Measurements from ENCODE around the gene FAM72B. TPM values are rescaled to one million over a fixed set of nuclear protein-coding genes. Genes with fewer than 3 reads are reported as not detected.
"Not testable (repeated sequence)": the region's sequence is repeated elsewhere in the genome, so short reads cannot be mapped to it uniquely, and the experiment has no call there.

Gene FAM72B
- total and polyA plus RNA-seq, 12 donors: 0.13 to 1.1 (median 0.34) TPM; not detected in 5

DNA sequence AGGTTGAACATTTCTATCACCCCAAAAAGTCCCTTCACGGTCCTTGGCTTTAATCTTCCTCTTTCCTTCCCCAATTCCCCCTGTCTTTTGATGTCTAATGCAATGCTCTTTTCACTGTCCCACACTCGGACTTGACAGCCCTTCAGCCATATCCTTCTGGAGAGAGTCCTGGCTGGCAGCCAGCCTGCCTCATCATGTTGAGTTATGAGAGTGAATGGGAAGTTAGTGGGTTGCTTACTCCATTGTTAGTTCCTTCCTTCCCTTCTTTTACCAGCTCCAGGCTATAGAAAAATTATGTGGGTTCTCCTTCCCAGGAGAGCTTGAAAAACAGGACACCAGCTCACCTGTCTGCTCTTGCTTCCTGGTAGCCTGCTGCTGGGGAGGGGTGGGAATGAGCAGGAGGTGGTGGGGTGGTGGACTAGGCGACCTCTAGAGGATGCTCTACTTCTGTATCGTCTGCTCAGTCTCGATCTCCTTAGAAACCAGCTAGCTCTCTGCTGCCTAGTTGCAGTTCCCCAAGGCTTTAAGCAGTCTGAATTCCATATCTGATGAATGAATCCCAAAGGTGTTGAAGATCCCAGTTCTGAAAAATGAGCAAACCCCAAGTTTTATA, 30.5 kb upstream of the FAM72B start:
- H3K36me3 ChIP-seq; H3K27ac ChIP-seq; H3K9me3 ChIP-seq; H3K27me3 ChIP-seq; intact Hi-C loops (cut with DNase I); H3K4me3 ChIP-seq; DNase-seq; H3K4me1 ChIP-seq: not testable (repeated sequence)
- 60% methylated on average over 1 of the region's 5 CpGs; no CpG with 5 or more reads in 1 of the 2 donors for WGBS, 2 donors
- peak in 7 of 8 donors; percentile 68 to 87 (median 77) for ATAC-seq

DNA sequence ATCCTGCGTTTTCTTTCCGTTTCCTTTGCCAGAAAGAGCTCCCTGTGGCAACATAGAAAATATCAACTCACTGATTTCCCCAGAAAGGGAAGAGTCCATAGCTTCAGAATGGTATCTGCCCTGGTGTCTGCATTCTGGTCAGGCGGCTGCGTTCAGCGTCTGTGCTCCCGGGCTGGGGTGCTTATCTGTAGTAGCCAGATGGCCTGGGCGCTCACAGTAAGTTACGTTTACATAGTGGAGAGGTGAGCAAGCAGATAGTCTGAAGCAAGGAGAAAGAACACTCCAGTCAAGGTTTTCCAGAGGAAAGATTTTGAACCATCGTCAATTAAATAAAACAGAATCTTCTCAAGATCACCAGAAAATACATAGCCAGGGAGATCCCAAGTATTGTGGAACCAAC, 29.4 kb upstream of the FAM72B start:
- H3K27ac ChIP-seq; DNase-seq; H3K4me3 ChIP-seq; H3K36me3 ChIP-seq; H3K27me3 ChIP-seq; H3K9me3 ChIP-seq; H3K4me1 ChIP-seq; intact Hi-C loops (cut with DNase I): not testable (repeated sequence)
- ATAC-seq: peak in 1 of 8 donors; percentile 54
- WGBS, 2 donors: 74 to 81% methylated on average over 7 of the region's 9 CpGs

DNA sequence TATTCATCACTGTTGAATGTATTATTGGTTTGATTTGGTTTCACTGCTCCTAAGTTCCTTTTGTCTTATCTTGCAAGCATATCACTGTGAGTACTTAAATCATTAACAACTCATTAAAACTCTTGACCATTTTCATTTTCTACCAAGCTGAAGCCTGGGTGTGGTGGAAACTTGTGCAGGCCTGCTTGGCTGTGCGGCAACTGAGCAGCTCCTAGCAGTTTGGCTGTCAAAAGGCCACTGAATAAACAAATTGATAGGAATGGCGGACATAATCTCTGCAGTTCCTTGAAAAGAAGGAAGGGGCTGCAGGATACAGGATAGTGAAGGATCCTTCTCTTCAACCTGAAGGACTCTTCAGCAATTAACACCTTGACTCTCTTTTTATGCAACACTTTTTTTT, 26.6 kb upstream of the FAM72B start:
- 57 to 70% methylated on average over 1 to 2 of the region's 2 CpGs for WGBS, 2 donors
- H3K36me3 ChIP-seq; H3K4me3 ChIP-seq; intact Hi-C loops (cut with DNase I); H3K27me3 ChIP-seq; ATAC-seq; H3K9me3 ChIP-seq; DNase-seq; H3K27ac ChIP-seq; H3K4me1 ChIP-seq: not testable (repeated sequence)

DNA sequence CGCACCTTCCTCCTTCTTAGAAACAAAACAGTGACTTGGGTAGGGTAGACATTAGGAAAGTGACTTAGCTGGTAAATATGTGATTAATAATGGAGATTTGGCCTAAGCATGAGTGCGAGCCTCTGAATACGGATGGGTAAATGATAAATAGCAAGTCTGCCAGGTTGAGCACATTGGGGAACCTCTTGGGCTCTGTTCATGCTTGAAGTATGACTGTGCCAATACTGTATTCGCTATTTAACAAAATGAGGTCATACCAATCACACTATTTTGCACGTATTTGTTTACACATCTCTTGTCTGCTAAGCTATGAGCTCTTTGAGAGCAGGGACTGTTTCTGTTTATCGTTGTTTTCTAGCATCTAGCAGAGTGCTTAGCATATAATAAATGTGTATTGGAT, 24.2 kb upstream of the FAM72B start:
- H3K36me3 ChIP-seq; H3K27ac ChIP-seq; ATAC-seq; H3K4me1 ChIP-seq; DNase-seq; H3K4me3 ChIP-seq; intact Hi-C loops (cut with DNase I); H3K27me3 ChIP-seq; H3K9me3 ChIP-seq: not testable (repeated sequence)
- WGBS, 2 donors: 83 to 85% methylated on average over 4 to 5 of the region's 6 CpGs

DNA sequence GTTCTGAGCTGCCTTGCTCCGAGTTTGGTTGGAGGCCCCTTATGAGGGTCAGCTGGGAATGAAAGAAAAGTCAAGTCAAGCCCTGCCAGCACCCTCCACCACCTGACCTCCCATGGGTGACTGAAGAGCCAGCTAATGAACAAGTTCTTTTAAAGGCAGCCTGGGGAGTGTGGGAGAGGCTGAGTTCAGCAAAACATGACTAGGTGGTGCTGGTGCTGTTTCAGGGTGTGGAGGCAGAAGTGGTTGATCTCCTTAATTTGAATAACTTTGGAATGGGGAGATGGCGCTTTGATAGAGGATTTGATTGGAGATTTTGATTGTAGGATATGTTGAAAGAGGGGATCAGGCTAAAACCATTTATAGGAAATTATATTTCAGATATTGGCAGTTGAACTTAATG, 23.2 kb upstream of the FAM72B start:
- H3K27ac ChIP-seq; H3K4me3 ChIP-seq; H3K36me3 ChIP-seq; ATAC-seq; DNase-seq; H3K4me1 ChIP-seq; H3K9me3 ChIP-seq; intact Hi-C loops (cut with DNase I); H3K27me3 ChIP-seq: not testable (repeated sequence)
- WGBS, 2 donors: 97 to 100% methylated on average over 1 of the region's 2 CpGs

DNA sequence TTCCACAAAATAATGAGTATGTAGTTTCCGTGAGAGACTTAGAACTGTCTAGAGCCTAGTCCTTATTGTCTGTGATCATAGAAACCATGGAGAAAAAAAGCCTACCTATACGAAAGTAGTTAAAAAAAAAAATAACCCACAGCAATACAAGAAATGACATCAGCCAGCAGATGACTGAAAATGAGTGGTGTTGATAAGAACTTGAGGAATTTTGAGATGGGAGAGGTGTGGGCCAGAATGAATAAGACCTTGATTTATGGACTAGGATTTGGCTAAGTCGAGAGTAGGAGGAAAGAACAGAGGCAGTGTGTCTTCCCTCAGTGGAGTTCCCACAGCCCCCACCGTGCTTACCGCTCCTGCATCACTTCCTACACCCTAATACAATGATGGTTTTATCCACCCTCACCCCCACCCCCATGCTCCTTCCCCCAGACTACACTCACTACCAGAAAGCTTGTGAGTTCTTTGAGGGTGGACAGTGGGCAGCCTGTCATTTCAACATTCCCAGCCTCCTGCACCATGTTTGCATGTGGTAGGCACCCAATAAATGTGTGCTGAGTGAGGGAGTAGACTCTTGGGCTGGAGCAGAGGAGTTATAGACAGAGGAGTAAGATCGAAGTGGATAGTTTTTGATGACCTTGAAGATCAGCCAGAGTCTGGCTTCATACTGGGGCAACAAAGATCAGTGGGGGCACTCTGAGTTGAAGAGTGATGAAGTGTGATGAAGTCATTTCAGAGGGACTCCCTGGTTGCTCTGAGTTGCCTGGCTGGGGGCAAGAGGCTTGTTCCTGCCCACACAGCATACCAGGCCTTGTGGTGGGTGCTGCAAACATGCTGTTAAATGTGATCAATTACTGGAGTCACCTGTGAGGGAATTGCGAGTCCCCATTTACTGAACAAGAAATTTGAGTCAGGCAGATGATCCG, 21.9 kb upstream of the FAM72B start:
- H3K4me1 ChIP-seq; H3K27ac ChIP-seq; intact Hi-C loops (cut with DNase I); H3K27me3 ChIP-seq; H3K9me3 ChIP-seq; H3K4me3 ChIP-seq; DNase-seq; H3K36me3 ChIP-seq: not testable (repeated sequence)
- peak in 1 of 8 donors; percentile 27 for ATAC-seq
- WGBS, 2 donors: 76 to 82% methylated on average over 1 to 3 of the region's 8 CpGs

DNA sequence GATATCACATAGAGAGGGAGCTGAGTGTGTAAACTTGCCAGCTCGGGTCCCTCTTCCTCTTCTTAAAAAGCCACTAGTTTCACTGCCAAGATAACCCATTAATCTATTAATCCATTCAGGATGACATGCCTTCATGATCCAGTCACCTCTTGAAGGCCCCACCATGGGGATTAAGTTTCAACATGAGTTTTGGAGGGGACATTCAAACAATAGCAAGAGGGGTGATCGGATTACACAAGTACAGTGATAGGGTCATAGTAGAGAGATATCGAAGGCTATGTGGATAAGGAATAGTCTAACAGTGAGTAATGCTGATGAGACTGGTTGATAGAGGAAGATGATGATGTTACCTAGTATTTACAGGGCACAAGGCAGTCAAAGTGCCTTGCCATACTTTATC, 18.8 kb upstream of the FAM72B start:
- H3K27ac ChIP-seq; H3K4me1 ChIP-seq; H3K9me3 ChIP-seq; DNase-seq; intact Hi-C loops (cut with DNase I); ATAC-seq; H3K27me3 ChIP-seq; H3K4me3 ChIP-seq; H3K36me3 ChIP-seq: not testable (repeated sequence)
- 85 to 90% methylated on average over 3 of the region's 3 CpGs for WGBS, 2 donors

DNA sequence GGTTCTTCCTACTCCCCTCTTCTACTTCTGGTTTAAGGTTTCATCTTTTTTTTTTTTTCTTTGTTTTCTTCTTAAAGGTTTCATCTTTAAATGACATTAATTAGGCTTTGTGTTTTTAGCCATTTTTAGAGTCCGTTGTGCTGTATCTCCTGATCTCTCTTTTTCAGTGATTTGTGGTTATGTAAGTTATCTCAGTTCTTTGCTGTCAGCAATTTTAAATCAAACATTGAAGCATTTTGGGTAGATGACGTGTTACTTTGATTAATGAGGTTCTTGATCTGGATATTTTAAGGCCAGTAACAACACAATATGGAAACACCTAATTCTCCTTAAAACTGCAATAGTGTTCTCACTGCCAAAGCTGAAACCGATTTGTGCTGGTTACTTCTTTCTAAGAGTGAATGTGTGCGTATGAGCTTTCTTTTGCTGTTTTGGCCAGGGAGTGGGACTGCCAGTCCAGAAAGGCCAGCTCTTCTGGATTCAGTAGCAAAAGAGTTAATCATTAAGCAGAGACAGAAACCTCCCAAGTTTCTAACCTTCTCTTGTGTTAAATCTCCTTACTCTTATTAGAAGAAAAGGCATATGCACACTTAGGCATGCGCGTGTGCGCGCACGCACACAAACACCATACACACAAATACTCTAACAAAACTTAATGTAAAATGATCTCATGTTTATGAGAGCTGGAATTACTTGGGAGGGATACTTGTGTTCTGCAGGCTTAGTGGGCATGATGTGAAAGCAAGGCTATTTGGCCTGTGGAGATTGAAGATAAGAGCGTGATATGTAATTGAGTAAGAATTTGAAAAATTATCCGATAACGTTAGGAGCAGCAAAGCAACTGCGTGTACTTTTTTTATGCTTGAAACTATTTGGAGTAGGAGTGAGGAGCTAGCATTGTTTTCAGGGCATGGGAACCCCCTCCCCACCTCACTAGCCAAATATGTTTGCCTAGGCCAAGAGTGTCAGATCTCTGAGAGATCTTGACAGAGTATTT, 17.1 kb upstream of the FAM72B start:
- H3K9me3 ChIP-seq; H3K4me1 ChIP-seq; H3K36me3 ChIP-seq; DNase-seq; intact Hi-C loops (cut with DNase I); ATAC-seq; H3K4me3 ChIP-seq; H3K27ac ChIP-seq; H3K27me3 ChIP-seq: not testable (repeated sequence)
- 75 to 76% methylated on average over 9 of the region's 13 CpGs for WGBS, 2 donors

DNA sequence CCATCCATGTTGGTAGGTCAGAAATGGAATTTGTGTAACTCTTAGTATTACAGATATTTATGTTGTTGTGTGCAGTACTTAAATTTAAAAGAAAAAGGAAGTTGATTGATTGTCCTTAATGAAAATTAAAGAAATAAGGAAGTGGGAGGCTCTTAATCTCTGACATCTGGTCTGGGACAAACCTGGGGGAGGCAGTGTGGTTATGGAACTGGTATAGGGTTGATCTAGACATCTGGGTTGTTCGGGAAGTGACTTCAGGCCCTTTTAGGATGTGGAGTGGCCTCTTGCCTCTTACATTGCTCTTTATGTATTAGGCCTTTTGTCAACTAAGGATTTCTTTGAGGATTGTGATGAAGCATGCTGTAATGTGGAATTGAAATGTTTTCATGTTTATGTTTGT, 16.1 kb upstream of the FAM72B start:
- H3K9me3 ChIP-seq; H3K4me1 ChIP-seq; H3K27me3 ChIP-seq; H3K36me3 ChIP-seq; intact Hi-C loops (cut with DNase I); H3K4me3 ChIP-seq; H3K27ac ChIP-seq; DNase-seq: not testable (repeated sequence)
- no CpG with 5 or more reads among the region's 1 CpG for WGBS, 2 donors
- peak in 3 of 8 donors; percentile 44 to 54 (median 51) for ATAC-seq

DNA sequence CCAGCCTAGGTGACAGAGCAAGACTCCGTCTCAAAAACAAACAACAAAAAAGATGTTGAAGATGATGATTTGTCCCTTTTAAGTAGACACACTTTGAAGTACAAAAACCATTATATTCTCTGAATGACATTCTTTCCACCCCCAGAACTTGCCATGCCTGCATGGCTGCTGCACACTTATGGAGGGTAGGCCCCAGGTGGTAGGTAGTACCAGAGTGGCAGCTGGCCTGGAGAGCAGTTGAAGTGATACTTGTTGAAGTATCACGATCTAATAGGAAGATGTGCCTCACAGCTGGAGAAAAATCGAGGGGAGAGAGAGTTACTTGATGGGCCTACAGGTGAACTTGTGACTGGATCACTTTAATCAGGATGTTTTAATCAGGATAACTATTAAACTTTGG, 15.6 kb upstream of the FAM72B start:
- H3K27ac ChIP-seq; ATAC-seq; H3K9me3 ChIP-seq; intact Hi-C loops (cut with DNase I); DNase-seq; H3K4me3 ChIP-seq; H3K36me3 ChIP-seq; H3K27me3 ChIP-seq; H3K4me1 ChIP-seq: not testable (repeated sequence)
- 100% methylated on average over 1 of the region's 3 CpGs for WGBS, 2 donors

All from heart right ventricle (tissue), 16 donors.